CD4-positive, alpha-beta T cell treated with Interleukin-6 at 100 ng/mL for 8 hours (primary cell): ENCODE measurements around the gene FMN2.
"Not testable (repeated sequence)": the region's sequence is repeated elsewhere in the genome, so short reads cannot be mapped to it uniquely, and the experiment has no call there.

Experiments used
- DNase-seq: peaks from one replicate; pipeline ENCODE4 v3.0.0-alpha.2; 2020; ENCODE audit warnings: mixed read lengths, low spot score

The FMN2 gene

GRCh38 chr1:240363914-240364313, 272.2 kb downstream of the FMN2 start:
- DNase-seq, result no peak

DNA sequence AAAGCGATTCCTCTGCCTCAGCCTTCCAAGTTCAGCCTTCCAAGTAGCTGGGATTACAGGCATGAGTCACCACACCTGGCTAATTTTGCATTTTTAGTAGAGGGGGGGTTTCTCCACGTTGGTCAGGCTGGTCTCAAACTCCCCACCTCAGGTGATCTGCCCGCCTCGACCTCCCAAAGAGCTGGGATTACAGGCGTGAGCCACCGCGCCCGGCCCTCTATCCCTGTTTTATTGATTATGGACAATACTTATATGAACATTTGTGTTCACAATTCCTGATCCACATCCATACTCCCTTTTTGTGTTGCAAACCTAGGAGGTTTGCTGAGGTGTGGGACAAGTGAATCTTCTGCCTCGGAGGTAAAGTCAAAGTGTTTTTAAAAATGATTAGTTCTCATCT, 275.0 kb downstream of the FMN2 start:
- DNase-seq, result no peak

DNA sequence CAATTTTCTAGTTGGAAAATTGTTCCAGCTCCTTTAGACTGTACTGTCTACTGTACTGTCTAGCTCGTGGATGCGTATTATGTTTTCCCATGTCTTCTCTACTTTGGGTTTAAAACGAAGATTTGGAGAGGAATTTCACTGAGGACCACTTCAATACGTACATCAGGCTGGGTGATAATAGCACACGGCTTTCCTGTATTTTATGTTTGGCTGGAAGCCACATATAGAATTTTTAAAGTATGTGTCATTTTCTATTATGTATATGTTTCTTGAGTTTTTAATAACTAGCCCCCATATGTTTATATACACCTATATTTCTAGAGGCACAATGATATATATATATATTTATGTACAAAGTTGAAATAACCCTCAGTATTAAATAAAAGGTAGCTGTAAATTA, 293.9 kb downstream of the FMN2 start:
- no peak for DNase-seq

DNA sequence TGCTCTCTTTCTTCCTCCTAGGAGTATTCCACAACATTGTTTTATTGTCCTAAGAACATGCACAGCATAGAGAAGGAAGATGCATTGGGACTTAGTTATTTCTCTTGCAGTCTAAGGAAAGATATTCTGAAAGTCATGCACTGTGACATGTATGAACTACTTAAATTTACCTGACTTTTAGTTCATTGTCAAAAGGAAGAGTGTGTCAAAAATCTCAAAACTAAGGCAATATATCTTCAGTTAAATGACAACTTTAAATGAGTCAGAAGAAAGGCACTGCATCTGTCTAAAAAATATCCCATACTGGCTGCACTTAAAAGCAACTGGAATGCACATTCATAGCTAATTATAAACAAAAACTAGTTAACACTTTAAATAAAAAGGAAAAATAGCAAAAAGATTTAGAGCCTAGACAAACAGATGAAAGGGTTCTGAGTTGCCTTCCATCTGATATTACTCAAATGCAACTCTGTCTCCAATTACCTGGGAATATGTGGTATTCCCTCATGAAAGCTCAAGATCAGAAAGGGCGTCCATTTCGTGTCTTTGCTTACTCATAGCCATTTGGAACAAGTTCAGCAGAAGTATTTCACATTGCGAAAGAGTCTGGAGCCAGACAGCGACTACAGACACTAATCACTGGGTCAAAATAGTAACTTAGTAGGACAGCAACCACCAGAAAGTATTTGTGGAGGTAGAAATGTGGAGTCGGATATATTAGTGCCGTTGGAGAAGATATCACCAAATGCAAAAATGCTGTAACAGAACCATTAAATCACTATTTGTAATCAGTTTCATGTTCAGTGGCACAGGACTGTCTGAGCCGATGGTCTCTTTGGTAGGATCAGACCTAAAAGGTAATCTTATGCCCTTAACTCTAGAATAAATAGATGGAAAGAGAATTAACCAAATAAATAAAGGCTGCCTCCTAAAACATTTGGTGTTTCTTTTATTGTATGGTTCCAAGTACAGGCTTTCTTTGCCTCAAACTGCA, 294.6 kb downstream of the FMN2 start:
- DNase-seq, result no peak

- no peak for DNase-seq
Observed at GRCh38 chr1:240387051-240387450, 295.4 kb downstream of the FMN2 start.

GRCh38 chr1:240391660-240392260, 300.1 kb downstream of the FMN2 start:
- no peak for DNase-seq

DNA sequence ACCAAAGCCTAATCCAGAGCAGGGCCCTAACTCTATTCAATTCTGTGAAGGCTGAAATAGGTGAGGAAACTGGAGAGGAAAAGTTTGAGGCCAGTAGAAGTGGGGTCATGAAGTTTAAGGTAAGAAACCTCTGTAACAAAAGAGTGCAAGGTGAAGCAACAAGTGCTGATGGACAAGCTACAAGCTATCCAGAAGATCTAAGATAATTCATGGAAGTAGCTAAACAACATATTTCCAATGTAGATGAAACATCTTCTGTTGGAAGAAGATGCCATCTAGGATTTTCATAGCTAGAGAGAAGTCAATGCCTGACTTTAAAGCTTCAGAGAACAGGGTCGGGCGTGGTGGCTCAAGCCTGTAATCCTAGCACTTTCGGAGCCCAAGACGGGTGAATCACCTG, 302.7 kb downstream of the FMN2 start:
- no peak for DNase-seq

- no peak for DNase-seq
Observed at GRCh38 chr1:240395336-240395735, 303.7 kb downstream of the FMN2 start.

- no peak for DNase-seq
Observed at GRCh38 chr1:240399381-240399780, 307.7 kb downstream of the FMN2 start.

DNA sequence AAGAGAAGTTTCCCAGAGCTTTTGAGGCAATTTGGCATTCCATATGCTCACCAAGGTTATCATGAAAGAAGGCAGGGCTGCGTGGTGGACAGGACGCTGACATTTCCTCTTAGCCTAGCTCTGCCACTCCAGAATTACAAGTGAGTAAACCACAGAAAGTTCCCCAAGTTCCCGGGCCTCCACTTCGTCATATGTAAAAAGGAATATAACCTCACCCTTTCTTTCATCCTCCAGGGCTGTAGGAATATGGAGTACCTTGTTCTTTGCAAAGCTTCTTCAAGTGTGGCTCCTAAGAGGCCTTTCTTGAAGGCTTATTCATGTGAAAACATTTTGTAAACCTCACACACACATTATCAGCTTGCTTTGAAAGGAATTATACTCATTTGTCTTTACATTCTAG, 310.0 kb downstream of the FMN2 start:
- DNase-seq, result no peak

DNA sequence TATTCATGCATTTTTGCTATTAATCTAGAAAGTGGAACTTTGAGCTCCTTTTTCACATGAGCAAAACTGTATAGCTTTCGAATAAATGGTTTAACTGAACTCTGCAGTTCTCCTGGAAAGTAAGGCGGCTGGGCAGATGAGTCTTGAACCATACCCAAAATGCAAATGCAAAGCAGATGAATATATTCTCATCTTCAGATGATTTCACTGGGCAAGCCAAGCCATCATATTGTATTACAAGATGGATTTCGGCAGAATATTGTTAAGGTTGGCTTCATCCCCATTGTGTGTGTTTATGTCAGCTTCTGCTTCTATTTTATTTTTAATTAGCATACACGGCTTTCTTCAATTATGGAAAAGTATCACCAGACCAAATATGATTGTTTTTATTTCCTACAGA, 310.6 kb downstream of the FMN2 start:
- no peak for DNase-seq

GRCh38 chr1:240404286-240404685, 312.6 kb downstream of the FMN2 start:
- DNase-seq, result no peak

GRCh38 chr1:240405751-240406150, 314.1 kb downstream of the FMN2 start:
- DNase-seq, result no peak

- DNase-seq, result no peak
Observed at GRCh38 chr1:240407407-240407806, 315.7 kb downstream of the FMN2 start.

DNA sequence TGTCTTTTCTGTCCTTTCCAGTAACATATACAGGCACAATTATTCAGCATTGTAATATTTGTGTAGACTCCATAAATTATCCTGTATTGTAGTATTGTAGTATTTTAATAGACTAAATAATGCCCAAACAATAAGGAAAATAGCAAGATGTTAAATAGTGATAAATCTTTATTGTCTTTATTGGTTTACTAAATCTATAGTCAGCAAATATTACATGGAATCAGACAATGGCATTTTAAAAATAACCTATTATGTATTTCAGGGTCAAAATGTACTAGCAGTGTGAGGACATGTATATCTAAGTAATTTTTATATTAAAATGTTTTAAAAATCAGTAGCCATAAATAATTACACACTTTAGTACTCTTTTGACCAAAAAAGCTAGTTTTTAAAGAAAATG, 317.9 kb downstream of the FMN2 start:
- DNase-seq, result no peak

GRCh38 chr1:240413732-240414131, 322.0 kb downstream of the FMN2 start:
- DNase-seq, result no peak

DNA sequence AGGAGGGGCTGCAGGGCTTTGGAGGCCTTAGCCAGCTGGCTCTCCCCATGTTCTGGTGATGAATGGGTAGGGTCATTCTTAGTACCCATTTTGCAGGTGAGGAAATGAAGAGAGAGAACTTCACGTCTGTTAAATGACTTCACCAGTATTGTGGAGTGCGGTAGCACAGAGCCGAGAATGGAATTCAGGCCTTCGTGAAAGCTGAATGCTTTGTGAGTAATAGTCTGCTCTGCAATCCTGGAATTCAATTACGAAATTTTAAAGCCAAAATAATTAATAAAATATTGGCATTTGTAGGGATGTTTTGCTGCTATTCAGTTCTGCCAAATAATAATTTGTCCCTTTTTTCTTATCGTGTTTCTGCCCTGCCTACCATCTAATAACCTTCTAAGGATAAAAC, 322.6 kb downstream of the FMN2 start:
- no peak for DNase-seq

GRCh38 chr1:240415011-240415410, 323.3 kb downstream of the FMN2 start:
- DNase-seq, result not testable (repeated sequence)

- no peak for DNase-seq
Observed at GRCh38 chr1:240415532-240415931, 323.8 kb downstream of the FMN2 start.

DNA sequence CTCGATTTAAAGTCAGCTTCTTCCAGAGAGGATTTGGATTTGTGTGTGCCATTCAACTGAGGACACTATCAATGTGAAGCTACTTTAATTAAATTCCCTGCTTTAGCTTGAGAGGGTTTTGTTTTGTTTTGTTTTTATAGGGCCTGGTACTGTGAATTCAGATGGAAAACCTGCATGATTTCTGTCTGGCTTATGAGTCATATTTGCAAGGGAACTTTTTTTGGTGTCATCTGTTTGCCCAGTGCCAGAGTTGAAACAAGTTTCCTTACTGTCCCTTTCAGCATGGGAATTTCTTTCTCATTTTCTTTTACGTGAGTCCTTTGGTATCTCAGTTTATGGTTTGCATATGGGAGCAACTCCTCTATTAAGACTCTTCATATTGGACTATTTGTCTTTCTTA, 325.6 kb downstream of the FMN2 start:
- DNase-seq, result no peak

DNA sequence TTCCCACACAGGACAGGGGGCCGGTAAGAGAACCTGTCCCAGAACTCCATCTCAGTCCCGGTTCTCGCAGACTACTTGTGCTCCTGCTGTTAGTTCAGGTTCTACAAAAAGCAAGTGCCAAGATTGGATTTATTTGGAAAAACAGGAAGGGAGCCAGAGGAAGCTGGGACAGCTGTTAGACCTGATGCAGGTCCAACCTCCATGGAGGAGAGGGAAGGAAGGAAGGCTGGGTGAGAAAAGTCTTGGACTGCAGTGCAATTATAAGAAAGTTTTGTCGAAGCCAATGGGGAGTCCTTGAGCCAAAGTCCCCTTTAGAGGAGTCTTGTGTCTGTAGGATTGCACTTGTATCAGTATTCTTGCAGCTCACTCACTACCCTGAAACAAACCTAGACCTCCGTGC, 329.1 kb downstream of the FMN2 start:
- DNase-seq, result no peak

DNA sequence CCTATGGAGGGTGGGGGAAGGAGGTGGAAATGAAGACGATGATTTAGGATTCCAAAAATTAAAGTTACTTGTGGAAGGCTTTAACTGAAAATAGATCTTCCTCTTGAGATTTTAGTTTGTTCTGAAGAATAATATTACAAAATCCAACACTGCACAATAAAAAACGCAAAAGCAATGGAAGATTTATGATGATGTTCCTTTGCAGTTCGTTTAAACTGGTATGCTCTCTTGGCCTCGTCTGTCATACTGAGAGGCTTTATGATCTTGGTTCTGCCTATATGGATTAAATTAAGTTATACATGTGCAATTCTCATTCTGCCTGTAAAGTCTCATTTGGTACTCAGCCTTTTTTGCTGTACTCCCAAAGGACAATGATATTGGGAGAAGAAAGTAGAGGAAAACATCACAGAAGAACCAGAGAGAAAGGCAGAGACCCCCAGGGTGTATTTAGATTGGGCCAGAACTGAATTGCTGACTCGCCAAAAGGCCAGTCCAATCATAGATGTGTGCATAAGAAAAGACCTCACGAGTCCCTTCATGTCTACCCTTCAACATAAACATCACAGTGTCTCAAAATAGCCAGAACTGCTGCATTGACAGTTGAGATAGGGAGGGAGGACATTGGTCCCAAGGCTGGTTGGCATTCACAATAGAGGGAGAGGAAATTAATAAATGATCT, 331.7 kb downstream of the FMN2 start:
- DNase-seq, result no peak
